Neuronal stem cell (in vitro differentiated cells): ENCODE results near the gene SOX5.

Experiments
- DNase-seq: peaks from one replicate; pipeline ENCODE4 v3.0.0-alpha.2; 2013; ENCODE audit warnings: low spot score
- H2AFZ ChIP-seq: one replicate; pipeline ENCODE4 v1.6.1; 2013; ENCODE audit warnings: mild to moderate bottlenecking, low read length, inconsistent platforms
- H2AK5ac ChIP-seq: 2 replicates; pipeline ENCODE4 v1.6.1; 2013; ENCODE audit warnings: low read depth, mild to moderate bottlenecking, inconsistent platforms, low read length, moderate library complexity, mixed read lengths
- H2BK120ac ChIP-seq: 2 replicates; pipeline ENCODE4 v1.6.1; 2013; ENCODE audit warnings: low read depth, mild to moderate bottlenecking, inconsistent platforms, low read length, moderate library complexity, mixed read lengths
- H2BK12ac ChIP-seq: one replicate; pipeline ENCODE4 v1.6.1; 2013; ENCODE audit warnings: low read length, inconsistent platforms
- H2BK15ac ChIP-seq: 2 replicates; pipeline ENCODE4 v1.6.1; 2013; ENCODE audit warnings: mild to moderate bottlenecking, low read length, inconsistent platforms, mixed read lengths
- H2BK5ac ChIP-seq: one replicate; pipeline ENCODE4 v1.6.1; 2013; ENCODE audit warnings: inconsistent platforms, mild to moderate bottlenecking, low read length, moderate library complexity
- H3K14ac ChIP-seq: one replicate; pipeline ENCODE4 v1.6.1; 2013; ENCODE audit warnings: low read length, inconsistent platforms
- H3K18ac ChIP-seq: 2 replicates; pipeline ENCODE4 v1.6.1; 2013; ENCODE audit warnings: low read length, inconsistent platforms
- H3K23ac ChIP-seq: 2 replicates; pipeline ENCODE4 v1.6.1; 2013; ENCODE audit warnings: low read depth, mild to moderate bottlenecking, mixed read lengths, low read length, inconsistent platforms; ENCODE audit not compliant: poor library complexity
- H3K27ac ChIP-seq: replicated peaks from 3 replicates; pipeline ENCODE4 v1.5.1; 2013; ENCODE audit warnings: low read length, inconsistent platforms
- H3K27me3 ChIP-seq, 3 experiments: 2 replicates each; pipeline ENCODE4 v1.6.1; 2013; ENCODE audit warnings: low read length in 3 of 3, mild to moderate bottlenecking in 2 of 3, inconsistent platforms in 1 of 3, low read depth in 1 of 3, mixed read lengths in 1 of 3, moderate library complexity in 1 of 3; ENCODE audit not compliant: control insufficient read depth in 3 of 3, insufficient read depth in 3 of 3
- H3K36me3 ChIP-seq, 2 donors: replicated peaks in 1 of 2; 2 replicates each; pipeline ENCODE4 v1.6.1; 2013; ENCODE audit warnings: low read length in 2 of 2; ENCODE audit not compliant: control insufficient read depth in 2 of 2, insufficient read depth in 2 of 2
- H3K4ac ChIP-seq: 2 replicates; pipeline ENCODE4 v1.6.1; 2013; ENCODE audit warnings: inconsistent platforms, mild to moderate bottlenecking, low read length, moderate library complexity
- H3K4me1 ChIP-seq, 2 donors: 1 replicate in 1 of 2; 2 replicates in 1 of 2; pipeline ENCODE4 v1.6.1; 2013; ENCODE audit warnings: low read length in 2 of 2, low read depth in 1 of 2; ENCODE audit not compliant: control insufficient read depth in 2 of 2, insufficient read depth in 1 of 2
- H3K4me2 ChIP-seq: one replicate; pipeline ENCODE4 v1.6.1; 2013; ENCODE audit warnings: mild to moderate bottlenecking, low read length, inconsistent platforms; ENCODE audit not compliant: insufficient read depth, poor library complexity, severe bottlenecking
- H3K4me3 ChIP-seq, 2 donors: 2 replicates each; pipeline ENCODE4 v1.5.1; 2013; ENCODE audit warnings: low read length in 2 of 2, mild to moderate bottlenecking in 2 of 2, inconsistent platforms in 1 of 2, moderate library complexity in 1 of 2
- H3K79me1 ChIP-seq: one replicate; pipeline ENCODE4 v1.6.1; 2013; ENCODE audit warnings: low read depth, mild to moderate bottlenecking, inconsistent platforms, low read length, moderate library complexity
- H3K9ac ChIP-seq: one replicate; pipeline ENCODE4 v1.6.1; 2013; ENCODE audit warnings: mild to moderate bottlenecking, low read depth, low read length, inconsistent platforms; ENCODE audit not compliant: poor library complexity
- H3K9me3 ChIP-seq, 2 donors: replicated peaks in 1 of 2; 2 replicates each; pipeline versions ENCODE3 to v1.6.1; 2013; ENCODE audit warnings: low read length in 2 of 2, mild to moderate bottlenecking in 2 of 2, inconsistent platforms in 1 of 2, low read depth in 1 of 2, mixed read lengths in 1 of 2, moderate library complexity in 1 of 2; ENCODE audit not compliant: control insufficient read depth in 2 of 2, insufficient read depth in 1 of 2
- H4K8ac ChIP-seq: one replicate; pipeline ENCODE4 v1.6.1; 2013; ENCODE audit warnings: low read depth, mild to moderate bottlenecking, inconsistent platforms, low read length, moderate library complexity
- H4K91ac ChIP-seq: one replicate; pipeline ENCODE4 v1.6.1; 2013; ENCODE audit warnings: low read length, low read depth, mild to moderate bottlenecking, inconsistent platforms; ENCODE audit not compliant: poor library complexity
- WGBS, 2 donors: extraction: QIAGEN DNeasy Blood & Tissue Kit; methylation state at CpG; one replicate each; pipeline ENCODE4 v1.1.7; 2013; ENCODE audit warnings: missing lambda C conversion rate in 2 of 2, mixed read lengths in 1 of 2; ENCODE audit not compliant: insufficient read length in 2 of 2, insufficient replicate concordance in 1 of 2; ENCODE audit errors: extremely low coverage in 2 of 2; 5-methylcytosine and 5-hydroxymethylcytosine counted together

Gene SOX5

GRCh38 chr12:23576372-23576771 is 373.1 kb downstream of the SOX5 start:
- H3K27ac ChIP-seq: no peak overlapping the region
- H3K4me2 ChIP-seq: no peak overlapping the region
- H3K23ac ChIP-seq: no peak overlapping the region
- H3K4me3 ChIP-seq: no peak overlapping the region
- H4K91ac ChIP-seq: no peak overlapping the region
- H2AFZ ChIP-seq: no peak overlapping the region
- H3K9ac ChIP-seq: no peak overlapping the region
- H2AK5ac ChIP-seq: no peak overlapping the region
- H2BK15ac ChIP-seq: no peak overlapping the region
- no peak overlapping the region for H2BK12ac ChIP-seq
- no peak overlapping the region for H3K18ac ChIP-seq
- no peaks in the 10 kb centered on the region for H3K9me3 ChIP-seq
- H2BK5ac ChIP-seq: no peak overlapping the region
- no peaks in the 10 kb centered on the region for H3K27me3 ChIP-seq
- peaks cover 0 to 2% of the 10 kb centered on the region in 2 donors for H3K36me3 ChIP-seq
- H4K8ac ChIP-seq: no peak overlapping the region
- no peaks in the 10 kb centered on the region for H3K79me1 ChIP-seq
- DNase-seq: no peak
- H3K4ac ChIP-seq: no peak overlapping the region
- H2BK120ac ChIP-seq: no peak overlapping the region
- no peaks in the 10 kb centered on the region for H3K4me1 ChIP-seq
- no peak overlapping the region for H3K14ac ChIP-seq
- WGBS, 2 donors: no CpG with 5 or more reads among the region's 2 CpGs

- Histone ChIP-seq H3K36me3 (peaks cover 7 to 20% of the 10 kb centered on the region in 2 donors), H3K4me3 (no peak overlapping the region), H4K91ac (no peak overlapping the region), H3K23ac (no peak overlapping the region), H3K14ac (no peak overlapping the region), H3K9ac (no peak overlapping the region), H2AK5ac (no peak overlapping the region), H2AFZ (no peak overlapping the region), H3K9me3 (peaks cover 0 to 4% of the 10 kb centered on the region in 2 donors), H3K27ac (no peak overlapping the region), H3K4me1 (no peaks in the 10 kb centered on the region), H3K4me2 (no peak overlapping the region), H2BK15ac (no peak overlapping the region), H4K8ac (no peak overlapping the region), H3K79me1 (no peaks in the 10 kb centered on the region), H2BK5ac (no peak overlapping the region), H3K4ac (no peak overlapping the region), H2BK12ac (no peak overlapping the region), H2BK120ac (no peak overlapping the region), H3K18ac (no peak overlapping the region), H3K27me3 (no peaks in the 10 kb centered on the region)
- no peak for DNase-seq
- no CpG with 5 or more reads among the region's 2 CpGs for WGBS, 2 donors
Measured at GRCh38 chr12:23569356-23569755, 380.1 kb downstream of the SOX5 start.

- Histone ChIP-seq H2BK5ac (no peak overlapping the region), H3K9me3 (peaks cover 0 to 4% of the 10 kb centered on the region in 2 donors), H4K8ac (no peak overlapping the region), H3K9ac (no peak overlapping the region), H4K91ac (no peak overlapping the region), H2BK15ac (no peak overlapping the region), H3K14ac (no peak overlapping the region), H3K18ac (no peak overlapping the region), H3K4ac (no peak overlapping the region), H3K79me1 (no peaks in the 10 kb centered on the region), H3K27me3 (no peaks in the 10 kb centered on the region), H2BK120ac (no peak overlapping the region), H3K4me1 (no peaks in the 10 kb centered on the region), H3K4me3 (no peak overlapping the region), H3K36me3 (peaks cover 10 to 37% of the 10 kb centered on the region in 2 donors), H3K4me2 (no peak overlapping the region), H3K27ac (no peak overlapping the region), H3K23ac (no peak overlapping the region), H2AFZ (no peak overlapping the region), H2AK5ac (no peak overlapping the region), H2BK12ac (no peak overlapping the region)
- WGBS, 2 donors: no CpG with 5 or more reads among the region's 2 CpGs
- DNase-seq: no peak
Measured at GRCh38 chr12:23566133-23566532, 383.3 kb downstream of the SOX5 start.

GRCh38 chr12:23564451-23565152 is 384.9 kb downstream of the SOX5 start:
- no CpG with 5 or more reads among the region's 8 CpGs for WGBS, 2 donors
- no peak overlapping the region for H3K4ac ChIP-seq
- H3K36me3 ChIP-seq: peaks cover 12 to 39% of the 10 kb centered on the region in 2 donors
- H2BK5ac ChIP-seq: no peak overlapping the region
- H3K4me1 ChIP-seq: no peaks in the 10 kb centered on the region
- H3K27me3 ChIP-seq: no peaks in the 10 kb centered on the region
- H2BK12ac ChIP-seq: no peak overlapping the region
- no peak overlapping the region for H3K4me2 ChIP-seq
- no peak overlapping the region for H4K8ac ChIP-seq
- no peak for DNase-seq
- no peaks in the 10 kb centered on the region for H3K79me1 ChIP-seq
- no peak overlapping the region for H3K14ac ChIP-seq
- no peak overlapping the region for H2BK15ac ChIP-seq
- H3K4me3 ChIP-seq: no peak overlapping the region
- H4K91ac ChIP-seq: no peak overlapping the region
- H3K18ac ChIP-seq: no peak overlapping the region
- H2AFZ ChIP-seq: no peak overlapping the region
- H3K27ac ChIP-seq: no peak overlapping the region
- peaks cover 0 to 4% of the 10 kb centered on the region in 2 donors for H3K9me3 ChIP-seq
- H3K23ac ChIP-seq: no peak overlapping the region
- H2AK5ac ChIP-seq: no peak overlapping the region
- H3K9ac ChIP-seq: no peak overlapping the region
- H2BK120ac ChIP-seq: no peak overlapping the region
